Ectodermal cell (in vitro differentiated cells): Measurements from ENCODE around the gene CAPN5.

Experiments used
- H3K27ac ChIP-seq: 2 replicates; pipeline ENCODE4 v1.7.0; 2013; ENCODE audit warnings: mild to moderate bottlenecking, low read depth, low read length; ENCODE audit not compliant: insufficient read depth, poor library complexity, severe bottlenecking
- H3K27me3 ChIP-seq: 2 replicates; pipeline ENCODE4 v1.7.0; 2013; ENCODE audit warnings: mild to moderate bottlenecking, low read length; ENCODE audit not compliant: insufficient read depth, control insufficient read depth, poor library complexity, severe bottlenecking
- H3K36me3 ChIP-seq: one replicate; pipeline ENCODE4 v1.7.0; 2013; ENCODE audit warnings: low read length; ENCODE audit not compliant: control insufficient read depth, insufficient read depth
- H3K4me1 ChIP-seq: one replicate; pipeline ENCODE4 v1.7.0; 2013; ENCODE audit warnings: low read length; ENCODE audit not compliant: control insufficient read depth, insufficient read depth
- H3K4me3 ChIP-seq: 2 replicates; pipeline ENCODE4 v1.7.0; 2013; ENCODE audit warnings: low read depth, low read length, control low read depth; ENCODE audit not compliant: insufficient read depth
- H3K9me3 ChIP-seq: 2 replicates; pipeline ENCODE4 v1.7.0; 2013; ENCODE audit warnings: mild to moderate bottlenecking, low read length, moderate library complexity; ENCODE audit not compliant: control insufficient read depth
- WGBS, 2 experiments: methylation state at CpG; one replicate each; pipeline ENCODE4 v1.1.7; 2013; ENCODE audit warnings: missing lambda C conversion rate in 2 of 2; 5-methylcytosine and 5-hydroxymethylcytosine counted together

Gene CAPN5

DNA sequence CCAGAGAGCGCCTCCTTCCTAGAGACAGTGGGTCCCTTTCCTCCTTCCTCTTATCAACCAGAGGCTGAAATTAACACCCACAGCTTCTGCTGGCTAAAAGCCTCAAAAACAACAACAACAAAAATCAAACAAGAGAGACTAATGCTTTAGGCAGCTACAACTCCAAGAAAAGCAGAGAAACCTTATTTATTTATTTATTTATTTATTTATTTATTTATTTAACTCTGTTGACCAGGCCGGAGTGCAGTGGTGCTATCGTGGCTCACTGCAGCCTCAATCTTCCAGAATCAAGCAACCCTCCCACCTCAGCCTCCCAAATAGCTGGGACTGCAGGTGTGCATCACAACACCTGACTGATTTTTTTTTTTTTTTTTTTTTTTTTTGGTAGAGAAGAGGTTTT lies 35.2 kb upstream of the CAPN5 start:
- Histone ChIP-seq H3K27me3 (no peaks in the 10 kb centered on the region), H3K4me3 (no peak overlapping the region), H3K27ac (no peak overlapping the region), H3K4me1 (no peaks in the 10 kb centered on the region), H3K9me3 (no peaks in the 10 kb centered on the region), H3K36me3 (no peaks in the 10 kb centered on the region)
- 89 to 97% methylated on average over 3 of the region's 3 CpGs for WGBS, 2 experiments

DNA sequence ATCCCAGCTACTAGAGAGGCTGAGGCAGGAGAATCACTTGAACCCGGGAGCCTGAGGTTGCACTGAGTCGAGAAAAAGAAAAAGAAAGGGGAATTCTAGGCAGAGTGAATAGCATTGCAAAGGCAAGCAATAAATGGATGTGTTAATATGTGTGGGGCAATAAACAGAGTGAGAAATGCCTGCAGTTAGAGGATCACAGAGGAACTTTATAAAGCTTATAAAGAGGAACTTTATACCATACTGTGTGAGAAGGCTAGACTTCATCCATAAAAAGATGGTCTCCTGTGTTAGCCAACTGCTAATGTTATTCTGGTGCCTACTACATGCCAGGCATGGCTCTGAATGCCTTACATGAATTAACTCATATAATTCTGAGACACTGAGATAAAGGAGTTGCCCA lies 31.7 kb upstream of the CAPN5 start:
- no peak overlapping the region for H3K27ac ChIP-seq
- 89 to 93% methylated on average over 2 of the region's 2 CpGs for WGBS, 2 experiments

DNA sequence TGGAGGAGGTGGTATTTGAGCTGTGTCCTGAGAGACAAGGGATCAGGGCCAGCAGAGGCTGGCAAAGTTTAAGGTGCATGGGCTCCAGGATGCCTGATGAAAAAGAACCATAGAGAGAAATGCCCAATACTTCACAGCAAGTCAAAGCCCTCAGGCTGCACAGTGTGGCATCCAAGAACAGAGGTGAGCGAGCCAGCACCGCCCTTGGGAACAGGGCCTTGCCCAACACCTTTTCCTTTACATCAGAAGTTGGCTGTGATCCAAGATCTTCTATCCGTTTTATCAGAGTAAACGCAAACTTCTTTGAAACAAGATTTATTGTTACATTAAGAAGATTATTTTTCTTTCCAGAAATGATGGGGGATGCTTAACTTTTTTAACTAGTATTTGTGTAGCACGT lies 31.2 kb upstream of the CAPN5 start:
- peaks cover 24% of the 10 kb centered on the region for H3K27me3 ChIP-seq

More for the DNA sequence above, 31.7 kb upstream of the CAPN5 start:
- H3K36me3 ChIP-seq = no peaks in the 10 kb centered on the region
- H3K9me3 ChIP-seq = no peaks in the 10 kb centered on the region
- H3K4me3 ChIP-seq = no peak overlapping the region
- no peaks in the 10 kb centered on the region for H3K4me1 ChIP-seq
- H3K27me3 ChIP-seq = peaks cover 19% of the 10 kb centered on the region

DNA sequence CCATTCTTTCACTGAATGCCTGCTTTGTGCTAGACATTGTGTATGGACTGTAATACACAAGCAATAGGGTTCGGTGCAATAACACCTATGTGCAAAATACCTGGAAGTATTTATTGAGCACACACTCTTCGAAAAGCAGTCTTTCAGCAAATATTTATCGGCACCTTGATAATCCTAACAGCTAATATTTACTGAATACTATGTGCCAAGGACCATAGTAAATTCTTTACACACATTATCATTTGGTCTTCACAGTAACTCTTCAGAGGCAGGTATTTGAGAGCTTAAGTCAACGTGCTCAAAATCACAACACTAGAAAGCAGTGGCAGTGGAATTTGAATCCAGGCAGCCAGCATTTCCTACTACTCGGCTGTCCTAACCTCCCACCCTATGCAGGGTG lies 30.4 kb upstream of the CAPN5 start:
- no peak overlapping the region for H3K27ac ChIP-seq
- no peaks in the 10 kb centered on the region for H3K4me1 ChIP-seq
- peaks cover 32% of the 10 kb centered on the region for H3K27me3 ChIP-seq
- H3K9me3 ChIP-seq = no peaks in the 10 kb centered on the region
- WGBS, 2 experiments = 85% methylated on average over 5 of the region's 5 CpGs
- H3K4me3 ChIP-seq = no peak overlapping the region
- H3K36me3 ChIP-seq = no peaks in the 10 kb centered on the region

More for the DNA sequence above, 31.2 kb upstream of the CAPN5 start:
- H3K27ac ChIP-seq = no peak overlapping the region
- H3K9me3 ChIP-seq = no peaks in the 10 kb centered on the region
- H3K36me3 ChIP-seq = no peaks in the 10 kb centered on the region
- 91 to 93% methylated on average over 4 to 5 of the region's 5 CpGs for WGBS, 2 experiments
- no peaks in the 10 kb centered on the region for H3K4me1 ChIP-seq
- H3K4me3 ChIP-seq = no peak overlapping the region

DNA sequence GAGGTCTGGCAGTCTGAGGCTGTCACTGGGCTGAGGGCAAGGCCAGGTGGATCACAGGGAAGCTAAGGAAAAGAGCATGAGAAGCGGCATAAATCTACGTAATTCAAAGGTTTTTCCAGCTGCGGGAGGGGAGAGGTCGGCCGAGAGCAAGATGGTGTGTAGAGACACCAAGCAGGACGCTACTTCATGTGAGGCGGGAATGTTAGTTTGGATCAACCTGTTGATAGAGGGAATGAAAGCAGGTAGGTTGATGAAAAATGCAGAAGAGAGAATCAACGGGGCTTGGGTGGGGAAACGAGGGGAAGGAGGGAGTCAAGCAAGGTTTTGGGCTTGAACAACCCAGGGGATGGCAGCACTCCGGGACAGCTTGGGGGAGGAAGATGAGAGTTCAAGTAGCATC lies 29.7 kb upstream of the CAPN5 start:
- 89% methylated on average over 10 of the region's 10 CpGs for WGBS, 2 experiments
- Histone ChIP-seq H3K27ac (no peak overlapping the region), H3K36me3 (no peaks in the 10 kb centered on the region), H3K4me1 (no peaks in the 10 kb centered on the region), H3K9me3 (no peaks in the 10 kb centered on the region), H3K4me3 (no peak overlapping the region), H3K27me3 (peaks cover 32% of the 10 kb centered on the region)

DNA sequence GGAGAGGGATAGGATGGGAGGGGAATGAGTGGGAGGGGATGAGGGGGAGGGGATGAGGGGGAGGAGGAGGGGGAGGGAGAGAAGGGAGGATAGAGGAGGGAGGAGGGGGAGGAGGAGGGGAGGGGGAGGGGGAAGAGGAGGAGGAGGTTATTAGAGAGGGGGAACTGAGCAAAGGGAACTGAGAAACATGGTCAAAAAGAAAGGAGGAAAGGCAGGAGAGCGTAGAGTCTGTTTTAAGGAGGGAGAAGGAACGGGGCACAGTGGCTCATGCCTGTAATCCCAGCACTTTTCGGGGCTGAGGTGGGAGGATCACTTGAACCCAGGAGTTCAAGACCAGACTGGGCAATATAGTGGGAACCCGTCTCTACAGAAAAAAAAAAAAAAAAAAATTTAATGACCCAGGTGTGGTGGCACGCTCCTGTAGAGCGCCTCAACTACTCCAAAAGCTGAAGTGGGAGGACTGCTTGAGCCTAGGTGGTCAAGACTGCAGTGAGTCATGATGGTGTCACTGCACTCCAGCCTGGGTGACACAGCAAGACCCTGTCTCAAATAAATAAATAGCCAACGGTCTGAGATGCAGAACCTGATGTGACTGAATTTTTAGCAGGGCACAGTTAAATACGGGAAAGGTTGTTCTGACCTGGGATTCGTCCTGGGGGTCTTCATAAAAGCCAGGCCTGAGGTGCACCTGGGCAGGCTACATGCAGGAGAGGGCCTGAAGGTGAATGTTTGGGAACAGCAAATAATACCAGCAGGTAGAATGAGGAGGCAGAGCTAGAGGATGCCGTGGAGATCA lies 28.5 kb upstream of the CAPN5 start:
- Histone ChIP-seq H3K4me1 (no peaks in the 10 kb centered on the region), H3K27ac (no peak overlapping the region), H3K36me3 (no peaks in the 10 kb centered on the region), H3K9me3 (no peaks in the 10 kb centered on the region), H3K27me3 (peaks cover 32% of the 10 kb centered on the region), H3K4me3 (no peak overlapping the region)
- 91 to 95% methylated on average over 10 of the region's 10 CpGs for WGBS, 2 experiments

DNA sequence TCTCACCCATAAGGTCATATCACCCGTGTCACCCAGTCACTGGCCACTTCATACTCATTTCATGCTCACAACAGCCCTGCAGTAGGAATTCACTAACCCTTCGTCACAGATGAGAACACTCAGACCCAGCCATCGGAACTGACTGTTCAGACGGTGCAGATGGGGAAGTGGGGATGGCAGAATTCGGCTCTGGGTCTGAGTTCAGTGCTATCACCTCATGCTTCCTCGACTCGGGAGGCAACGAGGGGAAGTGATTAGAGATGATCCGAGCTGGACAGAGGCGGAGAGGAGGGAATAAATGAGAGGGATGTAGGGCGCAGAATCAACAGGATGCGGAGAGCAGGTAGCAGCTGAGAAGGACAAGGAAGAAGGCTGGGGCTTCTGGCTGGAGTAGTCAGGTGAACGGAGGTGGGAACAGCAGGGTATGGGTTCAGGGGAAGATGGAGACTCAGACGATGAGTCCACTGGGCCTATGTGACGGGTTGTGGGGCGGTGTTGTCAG lies 27.9 kb upstream of the CAPN5 start:
- WGBS, 2 experiments = 90 to 91% methylated on average over 16 of the region's 16 CpGs
- no peaks in the 10 kb centered on the region for H3K9me3 ChIP-seq
- no peaks in the 10 kb centered on the region for H3K4me1 ChIP-seq
- no peak overlapping the region for H3K4me3 ChIP-seq
- peaks cover 32% of the 10 kb centered on the region for H3K27me3 ChIP-seq
- H3K27ac ChIP-seq = no peak overlapping the region
- H3K36me3 ChIP-seq = no peaks in the 10 kb centered on the region

DNA sequence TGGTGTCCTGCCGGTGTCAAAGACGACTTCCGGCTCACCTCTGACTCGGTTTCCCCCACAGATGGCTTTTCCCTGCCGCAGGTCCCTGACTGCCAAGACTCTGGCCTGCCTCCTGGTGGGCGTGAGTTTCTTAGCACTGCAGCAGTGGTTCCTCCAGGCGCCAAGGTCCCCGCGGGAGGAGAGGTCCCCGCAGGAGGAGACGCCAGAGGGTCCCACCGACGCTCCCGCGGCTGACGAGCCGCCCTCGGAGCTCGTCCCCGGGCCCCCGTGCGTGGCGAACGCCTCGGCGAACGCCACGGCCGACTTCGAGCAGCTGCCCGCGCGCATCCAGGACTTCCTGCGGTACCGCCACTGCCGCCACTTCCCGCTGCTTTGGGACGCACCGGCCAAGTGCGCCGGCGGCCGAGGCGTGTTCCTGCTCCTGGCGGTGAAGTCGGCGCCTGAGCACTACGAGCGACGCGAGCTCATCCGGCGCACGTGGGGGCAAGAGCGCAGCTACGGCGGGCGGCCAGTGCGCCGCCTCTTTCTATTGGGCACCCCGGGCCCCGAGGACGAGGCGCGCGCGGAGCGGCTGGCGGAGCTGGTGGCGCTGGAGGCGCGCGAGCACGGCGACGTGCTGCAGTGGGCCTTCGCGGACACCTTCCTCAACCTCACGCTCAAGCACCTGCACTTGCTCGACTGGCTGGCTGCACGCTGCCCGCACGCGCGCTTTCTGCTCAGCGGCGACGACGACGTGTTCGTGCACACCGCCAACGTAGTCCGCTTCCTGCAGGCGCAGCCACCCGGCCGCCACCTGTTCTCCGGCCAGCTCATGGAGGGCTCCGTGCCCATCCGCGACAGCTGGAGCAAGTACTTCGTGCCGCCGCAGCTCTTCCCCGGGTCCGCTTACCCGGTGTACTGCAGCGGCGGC lies 27.0 kb upstream of the CAPN5 start:
- Histone ChIP-seq H3K4me3 (peak overlapping the region; percentile 21), H3K4me1 (no peaks in the 10 kb centered on the region), H3K27me3 (peaks cover 33% of the 10 kb centered on the region), H3K36me3 (no peaks in the 10 kb centered on the region), H3K9me3 (no peaks in the 10 kb centered on the region), H3K27ac (no peak overlapping the region)
- 31% methylated on average over 109 of the region's 109 CpGs for WGBS, 2 experiments

DNA sequence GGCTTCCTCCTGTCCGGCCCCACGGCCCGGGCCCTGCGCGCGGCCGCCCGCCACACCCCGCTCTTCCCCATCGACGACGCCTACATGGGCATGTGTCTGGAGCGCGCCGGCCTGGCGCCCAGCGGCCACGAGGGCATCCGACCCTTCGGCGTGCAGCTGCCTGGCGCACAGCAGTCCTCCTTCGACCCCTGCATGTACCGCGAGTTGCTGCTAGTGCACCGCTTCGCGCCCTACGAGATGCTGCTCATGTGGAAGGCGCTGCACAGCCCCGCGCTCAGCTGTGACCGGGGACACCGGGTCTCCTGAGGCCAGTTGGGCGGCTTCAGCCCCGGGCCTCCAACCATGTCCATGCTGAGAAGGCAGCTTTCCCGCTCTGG lies 26.4 kb upstream of the CAPN5 start:
- Histone ChIP-seq H3K36me3 (no peaks in the 10 kb centered on the region), H3K4me3 (no peak overlapping the region), H3K27ac (no peak overlapping the region), H3K9me3 (no peaks in the 10 kb centered on the region), H3K27me3 (peaks cover 39% of the 10 kb centered on the region), H3K4me1 (no peaks in the 10 kb centered on the region)
- WGBS, 2 experiments = 95 to 96% methylated on average over 37 of the region's 37 CpGs

DNA sequence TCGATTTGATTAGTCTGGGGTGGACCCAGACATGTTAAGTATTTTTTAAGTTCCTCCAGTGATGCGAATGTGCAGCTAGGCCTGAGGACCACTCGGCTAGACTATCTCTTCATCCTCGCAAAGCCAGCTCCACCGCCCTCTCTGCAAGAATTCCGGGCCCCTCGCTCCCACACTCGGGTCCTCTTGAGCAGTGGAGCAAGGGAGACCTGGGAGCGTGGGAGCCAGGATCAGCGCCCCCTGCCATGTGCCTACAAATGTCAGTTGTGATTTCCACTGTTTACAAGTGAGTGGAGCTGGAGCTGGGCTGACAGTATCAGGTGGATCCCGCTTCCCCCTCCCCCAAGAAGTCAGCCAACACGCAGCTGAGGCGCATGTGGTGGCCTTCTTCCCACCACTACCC lies 25.9 kb upstream of the CAPN5 start:
- H3K36me3 ChIP-seq = no peaks in the 10 kb centered on the region
- no peak overlapping the region for H3K4me3 ChIP-seq
- H3K27me3 ChIP-seq = peaks cover 44% of the 10 kb centered on the region
- no peak overlapping the region for H3K27ac ChIP-seq
- no peaks in the 10 kb centered on the region for H3K4me1 ChIP-seq
- H3K9me3 ChIP-seq = no peaks in the 10 kb centered on the region
- 91 to 93% methylated on average over 13 of the region's 13 CpGs for WGBS, 2 experiments
